Stimulated activated CD4-positive, alpha-beta T cell treated with anti-CD3 and anti-CD28 coated beads, Interleukin-2, amount 100 ng/mL, for 4 hours (primary cell): Measurements from ENCODE around the gene RAB6D.
"Not testable (repeated sequence)": the region's sequence is repeated elsewhere in the genome, so short reads cannot be mapped to it uniquely, and the experiment has no call there.

Experiments used
- DNase-seq: peaks from one replicate; pipeline ENCODE4 v3.0.0-alpha.2; 2020; ENCODE audit warnings: low read depth

Gene RAB6D

DNA sequence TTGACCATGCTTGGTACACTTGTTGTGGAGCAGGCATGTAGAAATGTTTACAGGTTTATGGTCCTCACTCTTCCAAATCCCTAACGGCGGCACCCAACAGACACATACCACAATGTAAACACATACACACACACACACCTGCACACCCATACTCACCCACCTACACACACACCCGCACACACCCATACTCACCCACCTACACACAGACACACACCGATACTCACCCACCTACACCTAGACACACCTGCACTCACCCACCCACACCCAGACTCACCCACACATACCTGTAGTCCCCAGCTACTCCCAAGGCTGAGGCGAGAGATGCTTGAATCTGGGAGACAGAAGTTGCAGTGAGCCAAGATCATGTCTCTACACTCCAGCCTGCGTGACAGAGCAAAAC is 1.5 kb upstream of the RAB6D start:
- DNase-seq, result no peak

DNA sequence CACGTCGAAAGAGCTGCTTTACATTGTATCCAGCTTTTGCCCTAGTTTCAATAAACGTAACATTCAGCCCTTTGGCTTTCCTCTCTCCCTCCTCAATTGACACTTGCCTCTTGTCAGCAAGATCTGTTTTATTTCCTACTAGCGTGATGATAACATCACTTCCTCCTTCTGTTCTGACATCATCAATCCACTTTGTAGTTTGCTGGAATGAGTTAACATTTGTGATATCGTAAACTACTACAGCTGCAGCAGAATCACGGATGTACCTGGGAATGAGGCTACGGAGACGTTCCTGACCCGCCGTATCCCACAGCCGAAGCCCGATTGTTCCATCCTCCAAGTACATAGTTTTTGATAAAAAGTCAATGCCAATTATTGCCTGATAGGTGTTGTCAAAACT is 755 bp downstream of the RAB6D start:
- not testable (repeated sequence) for DNase-seq

DNA sequence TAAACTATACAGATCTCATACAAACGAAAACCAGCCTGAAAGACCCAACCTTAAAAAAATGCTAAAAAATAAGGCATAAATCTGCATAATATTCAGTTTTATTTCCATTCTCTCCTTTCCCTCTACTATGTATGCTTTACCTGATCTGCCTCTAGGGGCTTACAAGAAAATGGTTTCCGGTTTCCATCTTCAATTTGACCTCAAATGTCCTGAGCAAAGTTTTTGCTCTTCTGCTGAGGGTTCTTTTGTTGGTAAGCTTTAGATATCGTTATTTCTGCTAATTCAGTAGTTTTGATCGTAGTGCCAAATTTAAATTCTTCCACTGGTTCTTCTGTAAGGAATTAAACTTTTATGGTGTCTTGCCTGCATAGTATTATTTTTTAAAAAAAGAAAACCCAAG is 2.2 kb downstream of the RAB6D start:
- DNase-seq, result not testable (repeated sequence)

DNA sequence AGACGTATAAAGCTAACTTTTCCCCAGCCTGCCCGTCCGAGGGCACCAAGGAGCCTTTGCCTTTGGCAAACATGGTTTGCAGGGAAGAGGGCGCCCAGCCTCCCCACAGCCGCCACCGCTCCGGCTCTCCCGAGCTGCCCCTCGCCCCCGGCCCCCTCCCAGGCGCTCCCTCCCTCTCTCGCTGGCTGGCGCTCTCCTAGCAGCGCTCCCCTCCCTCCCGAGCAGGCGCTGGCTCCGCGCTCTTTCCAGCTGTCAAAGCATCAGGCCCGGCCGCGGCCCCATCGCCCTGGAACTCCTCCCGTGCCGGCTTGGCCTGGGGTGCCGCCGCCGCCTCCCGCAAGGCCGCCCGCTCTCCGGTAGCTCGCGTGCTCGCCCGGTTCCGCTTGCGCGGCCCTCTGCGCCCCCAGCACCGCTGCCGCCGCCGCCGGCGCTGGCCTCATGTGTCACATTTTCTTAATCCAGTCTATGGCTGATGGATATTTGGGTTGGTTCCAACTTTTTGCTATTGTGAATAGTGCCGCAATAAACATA is 10.7 kb downstream of the RAB6D start:
- DNase-seq, result not testable (repeated sequence)

DNA sequence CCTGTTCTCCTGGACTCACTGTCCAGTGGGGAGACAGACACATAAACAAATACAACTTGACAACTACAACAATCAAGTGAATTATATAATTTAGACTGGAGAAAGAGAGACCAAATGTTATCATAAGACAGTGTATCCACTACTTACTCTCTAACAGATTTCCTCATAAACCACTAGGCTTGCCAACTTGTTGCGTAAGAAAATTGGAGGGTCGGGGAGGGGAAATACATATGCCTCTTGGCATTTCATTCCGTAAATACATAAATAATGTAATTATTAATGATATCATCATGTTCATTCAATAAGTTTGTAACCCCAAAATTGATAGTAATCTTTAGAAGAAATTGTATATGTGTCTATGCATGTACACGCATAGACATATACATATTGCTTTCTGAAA is 14.9 kb downstream of the RAB6D start:
- DNase-seq, result no peak

DNA sequence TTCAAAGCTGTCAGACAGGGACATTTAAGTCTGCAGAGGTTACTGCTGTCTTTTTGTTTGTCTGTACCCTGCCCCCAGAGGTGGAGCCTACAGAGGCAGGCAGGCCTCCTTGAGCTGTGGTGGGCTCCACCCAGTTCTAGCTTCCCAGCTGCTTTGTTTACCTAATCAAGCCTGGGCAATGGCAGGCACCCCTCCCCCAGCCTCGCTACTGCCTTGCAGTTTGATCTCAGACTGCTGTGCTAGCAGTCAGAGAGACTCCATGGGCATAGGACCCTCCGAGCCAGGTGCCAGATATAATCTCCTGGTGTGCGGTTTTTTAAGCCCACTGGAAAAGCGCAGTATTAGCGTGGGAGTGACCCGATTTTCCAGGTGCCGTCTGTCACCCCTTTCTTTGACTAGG is 16.9 kb downstream of the RAB6D start:
- DNase-seq, result not testable (repeated sequence)

DNA sequence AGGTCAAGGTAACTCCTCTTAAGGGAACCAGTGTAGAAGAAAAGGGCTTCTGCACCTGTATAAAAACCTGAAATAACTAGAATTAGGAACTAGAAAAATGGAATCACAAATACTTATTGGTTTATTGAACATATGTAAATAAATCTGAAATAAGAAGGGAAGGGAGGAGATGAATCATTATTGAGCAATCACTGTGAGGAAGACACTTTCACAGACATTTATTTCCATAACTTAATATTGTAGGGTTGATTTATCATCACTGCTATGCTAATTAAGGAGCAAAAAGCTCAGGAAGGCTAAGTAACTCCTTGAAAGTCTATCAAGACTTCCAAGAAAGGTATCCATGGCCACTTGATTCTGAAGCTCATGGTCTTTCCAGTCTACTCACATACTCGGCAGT is 24.7 kb downstream of the RAB6D start:
- DNase-seq, result not testable (repeated sequence)

DNA sequence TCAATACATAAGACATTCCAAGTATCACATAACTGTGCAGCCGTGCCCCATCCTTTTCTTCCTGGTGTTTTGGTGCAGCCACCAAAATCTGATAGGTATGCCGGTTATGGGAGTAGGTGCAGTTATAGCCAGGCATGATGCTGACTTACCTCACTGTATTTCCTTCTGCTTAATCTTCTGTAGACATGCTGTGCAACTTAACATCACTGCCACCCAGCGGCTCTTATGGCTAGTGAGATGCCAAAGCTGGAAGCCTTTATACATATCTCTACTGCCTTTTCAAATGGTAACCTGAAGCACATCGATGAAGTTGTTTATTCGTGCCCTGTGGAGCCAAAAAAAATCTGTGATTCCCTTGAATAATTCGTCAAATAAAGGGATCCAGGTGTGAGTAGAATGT is 28.6 kb downstream of the RAB6D start:
- DNase-seq, result not testable (repeated sequence)

DNA sequence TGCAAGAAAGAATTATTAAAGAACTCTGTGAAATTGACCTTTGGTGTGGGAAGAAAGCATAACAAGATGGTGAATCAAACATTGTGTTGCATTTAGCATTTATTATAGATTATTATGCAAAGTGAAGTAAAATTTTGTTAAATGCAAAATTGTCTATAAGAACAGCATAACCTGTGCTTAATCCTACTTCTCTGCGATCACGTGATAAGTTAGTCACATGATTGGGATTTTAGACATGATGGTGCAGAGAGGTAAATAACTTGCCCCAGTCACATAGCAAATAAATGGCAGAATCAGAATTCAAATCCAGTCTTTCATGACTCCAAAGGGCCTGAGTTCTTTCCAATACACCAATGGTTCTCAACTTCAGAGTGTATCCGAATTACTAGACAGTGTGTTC is 31.3 kb downstream of the RAB6D start:
- not testable (repeated sequence) for DNase-seq

DNA sequence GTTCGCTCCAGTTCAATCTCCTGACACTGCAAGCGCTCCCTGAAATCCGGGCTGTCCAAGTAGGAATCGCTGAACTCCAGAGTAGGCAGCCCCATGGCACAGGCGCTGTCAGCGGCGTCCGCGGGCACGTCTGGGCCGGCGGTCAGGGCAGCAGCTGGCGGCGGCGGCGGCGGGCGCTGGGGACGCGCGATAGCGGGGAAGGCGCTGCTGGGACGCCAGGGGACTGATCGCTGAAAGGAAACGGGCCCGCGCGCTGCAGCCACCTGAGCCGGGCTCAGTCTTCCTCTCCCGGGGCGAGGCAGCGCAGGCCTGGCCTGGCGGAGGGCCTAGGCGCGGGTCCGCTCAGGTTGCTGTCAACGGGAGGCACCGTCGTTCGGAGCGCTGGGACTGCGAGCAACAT is 33.0 kb downstream of the RAB6D start:
- DNase-seq, result not testable (repeated sequence)

DNA sequence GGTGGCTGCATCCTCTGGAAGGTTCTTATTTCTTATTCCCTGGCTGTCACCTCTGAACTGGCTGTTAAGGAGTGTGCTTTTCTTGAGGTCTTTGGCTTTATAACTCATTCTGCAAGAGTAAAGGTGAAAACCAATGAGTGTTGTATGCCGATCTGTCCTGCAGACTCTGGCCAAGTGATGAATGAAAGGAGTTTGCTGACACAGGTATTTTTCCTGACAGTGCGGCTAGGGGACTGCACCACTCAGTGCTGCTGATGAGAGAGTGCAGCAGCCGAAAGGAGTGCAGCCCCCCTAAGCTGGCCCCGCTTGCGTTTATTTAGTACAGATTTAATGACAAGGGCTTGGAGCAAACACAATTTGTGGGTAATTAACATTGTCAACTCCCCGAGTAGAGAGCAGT is 41.8 kb downstream of the RAB6D start:
- DNase-seq, result no peak

DNA sequence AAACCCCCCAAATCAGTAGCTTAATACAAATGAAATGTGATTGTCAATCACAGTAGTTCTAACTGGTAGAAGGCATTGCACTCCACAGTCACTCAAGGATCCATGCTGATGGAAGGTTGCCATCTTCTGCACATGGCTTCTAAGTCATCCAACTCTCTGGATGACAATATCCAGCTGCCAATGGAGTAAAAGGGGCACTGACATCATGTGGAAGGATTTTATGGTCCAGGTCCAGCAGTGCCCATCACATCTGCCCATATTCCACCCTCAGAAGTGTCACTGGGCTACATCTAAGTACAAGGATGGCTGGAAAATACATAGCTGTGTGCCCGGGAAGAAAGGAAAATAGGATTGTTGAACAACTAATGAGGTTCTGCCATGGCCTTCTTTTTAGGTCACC is 42.6 kb downstream of the RAB6D start:
- DNase-seq, result not testable (repeated sequence)

DNA sequence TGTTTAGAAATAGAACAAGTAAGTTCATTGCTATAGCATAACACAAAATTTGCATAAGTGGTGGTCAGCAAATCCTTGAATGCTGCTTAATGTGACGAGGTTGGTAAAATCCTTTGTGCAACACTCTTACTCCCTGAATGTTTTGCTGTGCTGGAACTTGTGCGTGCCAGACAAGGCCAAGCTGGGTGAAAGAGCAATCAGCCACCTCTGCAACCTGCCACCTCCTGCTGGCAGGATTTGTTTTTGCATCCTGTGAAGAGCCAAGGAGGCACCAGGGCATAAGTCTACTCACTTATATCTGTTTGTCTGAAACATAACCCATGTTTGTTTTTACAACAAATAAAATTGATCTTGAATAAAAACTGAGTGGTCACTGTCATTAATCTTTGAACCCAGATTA is 53.0 kb downstream of the RAB6D start:
- DNase-seq, result not testable (repeated sequence)
